ENCODE measurements around the gene TRIM66.

Gene TRIM66

GRCh38 chr11:8654503-8654902 is 28.0 kb downstream of the TRIM66 start:
- DNase-seq, result no peak

DNA sequence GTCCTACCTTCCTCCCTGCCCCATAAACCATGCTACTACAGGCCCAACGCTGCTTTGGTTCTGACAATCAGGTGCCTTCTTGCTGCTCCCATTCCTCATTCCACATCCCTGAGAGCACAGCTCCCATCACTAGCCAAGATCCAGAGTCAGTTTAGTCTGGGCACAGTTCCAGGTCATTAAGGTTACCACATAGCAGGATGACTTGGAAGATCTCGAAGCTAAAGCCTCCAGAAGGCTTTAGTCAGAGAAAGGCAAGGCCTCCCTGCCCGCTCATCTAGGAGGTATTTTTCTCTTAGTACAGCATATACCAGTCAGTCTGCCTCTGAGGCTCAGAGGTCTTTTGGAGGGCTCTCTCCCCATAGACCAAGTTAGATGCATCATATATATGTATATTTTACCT is 30.3 kb downstream of the TRIM66 start:
- no peak for DNase-seq

DNA sequence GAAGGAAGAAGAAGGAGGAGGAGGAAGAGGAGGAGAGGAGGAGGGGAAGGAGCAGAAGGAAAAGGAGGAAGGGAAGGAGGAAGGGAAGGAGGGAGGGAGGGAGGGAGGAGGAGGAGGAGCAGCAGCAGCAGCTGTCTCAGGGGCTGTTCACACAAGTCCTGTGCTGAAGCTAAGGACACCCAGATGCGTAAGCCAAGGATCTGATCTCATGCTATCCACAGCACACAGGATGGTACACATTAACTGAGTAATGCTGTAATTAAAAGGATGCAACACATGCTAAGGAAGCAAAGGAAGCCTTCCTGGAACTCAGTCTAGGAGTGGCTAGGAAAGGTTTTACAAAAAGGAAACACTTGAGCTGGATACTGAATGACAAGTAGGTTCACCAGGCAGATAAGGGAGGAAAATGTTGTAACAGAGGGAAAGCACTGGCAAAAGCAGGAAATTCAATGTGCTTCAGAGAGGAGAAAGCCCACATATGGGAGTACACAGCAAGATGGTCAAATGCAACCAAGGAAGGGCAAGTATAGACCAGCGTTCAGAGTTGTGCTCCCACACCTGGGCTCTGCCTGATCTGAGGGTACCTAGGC is 32.0 kb downstream of the TRIM66 start:
- no peak for DNase-seq

DNA sequence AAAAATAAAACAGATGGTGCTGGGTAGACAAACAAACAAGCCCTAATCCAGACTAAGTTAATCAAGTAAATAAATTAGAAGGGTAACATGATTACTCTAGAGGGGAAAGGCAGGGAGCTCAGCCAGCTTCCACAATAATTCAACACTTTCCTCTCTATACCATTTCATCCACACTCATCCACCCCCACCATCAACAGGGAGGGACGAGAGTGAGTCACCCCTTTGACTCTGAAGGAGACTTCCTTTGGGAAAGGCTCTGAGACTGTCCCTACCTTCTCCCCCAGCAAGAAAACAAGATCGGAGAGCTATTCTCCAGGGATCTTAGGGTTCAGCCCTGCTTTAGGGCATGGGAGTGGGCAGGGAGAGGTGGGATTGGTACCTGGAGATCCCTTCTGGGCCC is 33.1 kb downstream of the TRIM66 start:
- no peak for DNase-seq

DNA sequence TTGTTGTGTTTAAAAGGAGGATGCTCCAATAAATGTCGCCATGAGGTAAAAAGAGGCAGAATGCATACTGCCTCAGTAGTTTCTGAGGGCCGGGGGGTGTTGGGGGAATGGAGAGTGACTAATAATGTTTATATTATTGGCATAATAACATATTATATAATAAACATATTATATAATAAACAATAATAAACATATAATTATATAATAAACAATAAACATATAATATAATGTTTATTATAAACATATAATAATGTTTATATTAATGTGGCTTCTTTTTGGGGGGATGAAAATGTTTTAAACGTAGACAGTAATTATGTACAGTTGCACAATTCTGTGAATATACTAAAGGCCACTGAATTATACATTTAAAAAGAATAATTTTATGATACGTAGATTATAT is 35.6 kb downstream of the TRIM66 start:
- DNase-seq, result no peak

GRCh38 chr11:8642196-8642841 is 40.1 kb downstream of the TRIM66 start:
- DNase-seq, result no peak

- no peak for DNase-seq
Observed at GRCh38 chr11:8641332-8641731, 41.1 kb downstream of the TRIM66 start.

GRCh38 chr11:8640267-8640906 is 42.1 kb downstream of the TRIM66 start:
- no peak for DNase-seq

GRCh38 chr11:8639655-8640054 is 42.8 kb downstream of the TRIM66 start:
- no peak for DNase-seq

- no peak for DNase-seq
Observed at GRCh38 chr11:8638300-8638699, 44.2 kb downstream of the TRIM66 start.

DNA sequence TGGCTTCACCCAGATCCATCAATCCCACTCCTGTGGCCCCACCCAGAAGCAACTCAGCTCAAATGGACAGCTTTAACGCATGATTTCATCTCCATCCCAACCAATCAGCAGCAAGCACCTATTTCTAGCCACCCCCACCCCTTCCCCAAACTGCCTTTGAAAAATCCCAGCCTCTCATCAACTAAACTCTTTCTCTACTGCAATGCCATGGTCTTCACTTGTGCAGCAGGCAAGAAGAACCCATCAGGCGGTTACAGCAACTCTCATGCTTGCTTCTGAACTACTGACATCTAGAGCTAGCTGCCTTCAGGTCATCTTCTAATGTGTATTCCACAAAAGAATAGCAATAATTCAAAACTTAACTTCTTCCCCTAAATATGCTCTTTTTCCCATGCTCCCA is 46.3 kb downstream of the TRIM66 start:
- DNase-seq, result no peak

GRCh38 chr11:8634498-8634897 is 48.0 kb downstream of the TRIM66 start:
- no peak for DNase-seq

DNA sequence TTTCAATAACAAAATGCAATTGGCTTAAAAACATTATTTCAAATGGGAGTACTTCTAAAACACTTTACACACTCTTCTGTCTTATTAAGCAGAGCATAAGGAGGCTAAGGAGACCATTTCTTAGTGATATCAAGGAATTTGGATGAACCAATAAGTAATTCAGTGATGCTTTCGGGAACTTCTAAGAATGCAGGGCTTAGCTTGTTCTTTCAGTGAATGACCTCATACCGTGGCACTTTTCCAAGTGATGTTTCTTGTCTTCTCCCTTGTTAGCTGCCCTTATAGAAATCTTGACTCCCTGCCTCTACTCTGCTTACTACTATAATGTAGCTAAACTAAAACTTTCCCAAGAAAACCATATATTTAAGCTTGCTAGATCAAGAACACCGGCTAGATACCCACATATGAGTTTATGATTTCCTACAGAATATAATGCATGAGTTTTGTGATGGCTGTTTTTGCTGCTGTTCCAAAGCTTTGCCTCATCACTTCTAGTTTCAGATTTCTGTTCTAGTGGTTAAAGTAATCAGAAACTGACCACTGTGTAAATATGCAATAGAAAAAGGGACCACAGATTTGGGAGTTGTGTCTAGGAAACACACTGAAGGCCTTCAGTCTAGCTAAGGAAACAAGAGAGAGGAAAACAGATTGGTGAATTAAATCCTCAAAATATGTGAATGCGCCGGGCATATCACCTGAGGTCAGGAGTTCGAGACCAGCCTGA is 50.9 kb downstream of the TRIM66 start:
- no peak for DNase-seq

DNA sequence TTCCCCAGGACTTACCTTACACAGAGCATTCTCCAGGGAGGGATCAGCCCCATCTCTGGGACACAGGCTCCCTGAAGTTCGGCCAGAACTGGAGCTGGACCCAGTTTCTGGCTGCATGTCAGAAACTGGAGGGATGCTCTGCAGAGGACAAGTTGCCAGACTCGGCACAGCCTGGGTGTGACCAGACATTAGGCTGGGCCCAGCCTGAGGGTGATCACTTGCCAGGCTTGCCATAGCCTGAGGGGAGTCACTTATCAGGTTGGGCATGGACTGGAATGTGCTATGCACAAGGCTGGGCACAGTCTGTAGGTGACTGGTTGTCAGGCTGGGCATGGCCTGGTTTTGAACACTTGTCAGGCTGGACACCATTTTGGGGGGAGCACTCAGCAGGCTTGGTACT is 57.8 kb downstream of the TRIM66 start:
- DNase-seq, result no peak

DNA sequence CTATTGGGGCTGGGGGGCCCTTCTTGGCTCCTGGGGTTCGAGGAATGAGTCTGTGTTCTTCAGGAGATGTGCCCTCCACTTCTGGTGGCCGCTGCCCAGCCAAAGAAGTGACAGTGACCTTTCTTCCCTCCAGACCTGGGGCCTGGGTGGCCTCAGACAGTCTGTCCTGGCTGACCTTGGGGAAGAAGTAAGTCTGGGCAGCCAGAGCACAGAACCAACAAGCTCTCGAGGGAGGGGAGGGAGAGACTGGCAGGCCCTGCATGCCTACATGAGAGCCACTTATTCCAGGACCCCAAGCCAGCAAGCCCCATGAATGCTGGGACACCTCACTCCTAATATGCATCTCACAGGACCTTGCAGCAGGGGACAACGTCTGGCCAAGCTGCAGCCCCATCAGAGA is 61.3 kb downstream of the TRIM66 start:
- DNase-seq, result no peak

DNA sequence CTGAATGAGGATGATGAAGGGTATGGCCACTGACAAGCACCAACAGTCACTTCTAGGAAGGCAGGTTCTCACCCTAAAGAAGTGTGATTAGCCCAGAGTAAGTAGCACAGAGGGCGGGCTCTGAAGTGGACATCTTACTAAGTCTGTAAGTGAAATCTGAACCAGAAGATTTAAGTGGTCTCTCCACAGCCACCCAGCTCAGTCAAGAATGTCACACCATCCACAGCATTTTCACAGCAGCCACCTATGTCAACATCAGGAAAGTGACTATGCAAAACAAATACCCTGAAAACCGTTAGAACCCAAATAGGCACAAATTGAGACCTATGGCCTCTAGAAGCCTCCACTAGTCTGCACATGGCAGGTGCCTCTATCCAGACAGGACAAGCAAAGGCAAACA is 65.4 kb downstream of the TRIM66 start:
- DNase-seq, result no peak

DNA sequence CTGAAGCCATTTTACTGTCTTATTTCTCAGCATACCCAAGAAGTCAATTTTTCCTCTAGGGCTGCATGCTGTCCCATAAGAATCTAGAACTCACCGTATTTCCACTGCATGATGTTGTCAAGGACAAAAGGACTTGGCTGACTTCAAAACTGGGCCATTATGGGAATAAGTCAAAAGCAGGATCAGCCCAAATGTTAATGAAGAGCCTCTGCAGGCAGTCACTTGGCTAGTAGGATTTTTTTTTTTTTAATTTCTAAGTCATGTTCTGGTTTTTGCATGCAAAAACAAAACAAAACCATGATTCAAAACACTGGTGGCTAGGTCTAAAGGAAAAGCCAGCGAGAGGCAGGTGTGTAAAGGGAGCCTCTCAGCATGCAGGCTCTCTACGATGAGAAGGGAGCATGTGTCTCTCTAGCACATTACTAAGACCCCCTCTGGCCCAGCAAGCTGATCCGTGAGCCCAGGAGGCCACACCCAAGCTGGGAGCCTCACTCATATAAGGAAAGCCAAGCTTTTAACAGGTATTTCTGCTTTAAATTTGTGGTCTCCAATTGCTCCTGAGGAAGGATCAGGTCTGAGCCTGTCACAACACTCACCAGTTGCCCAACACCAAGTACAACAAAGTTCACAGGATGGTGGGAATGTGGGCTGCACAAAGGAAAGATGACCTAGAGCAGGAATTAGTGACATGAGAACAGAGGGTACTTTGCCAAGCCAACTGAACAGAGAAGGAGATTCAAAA is 67.0 kb downstream of the TRIM66 start:
- no peak for DNase-seq

- DNase-seq, result no peak
Observed at GRCh38 chr11:8614497-8614896, 68.0 kb downstream of the TRIM66 start.

- DNase-seq, result no peak
Observed at GRCh38 chr11:8613036-8613435, 69.4 kb downstream of the TRIM66 start.

DNA sequence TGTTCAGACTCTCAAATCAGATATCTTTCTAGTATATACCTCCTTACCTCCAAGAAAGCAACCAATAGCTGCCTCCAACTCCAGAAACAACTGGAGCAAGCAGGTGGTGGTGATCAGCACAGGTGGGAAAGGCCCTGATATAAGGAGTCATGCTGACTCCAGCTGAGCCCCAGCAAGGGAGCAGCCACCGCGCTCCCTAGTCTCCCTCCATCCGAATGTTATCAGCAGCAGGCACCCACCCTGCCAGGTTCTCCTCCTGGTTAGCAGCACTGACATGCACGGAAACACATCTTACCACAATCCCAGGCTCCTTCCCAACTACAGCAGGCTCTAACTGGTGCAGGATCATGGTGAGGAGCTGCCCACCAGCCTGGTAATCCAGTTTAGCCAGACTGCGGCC is 69.9 kb downstream of the TRIM66 start:
- no peak for DNase-seq

DNA sequence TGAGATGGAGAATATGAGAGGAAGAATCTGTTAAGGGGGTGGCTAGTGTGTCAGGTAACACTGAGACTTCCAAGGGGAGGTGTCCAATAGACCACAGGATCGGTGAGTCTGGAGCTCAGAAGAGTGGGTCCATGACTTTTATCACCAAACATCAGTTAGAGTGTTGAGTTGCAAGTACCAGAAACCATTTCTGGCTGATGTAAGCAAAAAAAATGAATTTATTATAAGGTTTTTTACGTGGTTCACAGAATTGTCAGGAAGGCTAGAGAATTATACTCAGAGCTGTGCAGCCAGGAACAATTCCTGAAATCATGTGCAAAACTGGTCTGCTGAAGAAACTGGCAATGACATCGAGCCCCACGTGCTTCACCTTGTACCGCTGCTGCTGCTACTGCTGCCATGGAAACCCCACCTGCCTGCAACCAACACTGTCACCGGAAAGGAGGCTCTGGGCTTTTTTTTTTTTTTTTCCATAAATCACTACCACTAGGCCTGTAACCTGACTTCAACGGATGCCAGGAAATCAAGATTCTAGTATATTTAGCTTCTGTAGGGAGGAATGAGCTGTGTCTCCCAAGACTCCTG is 71.8 kb downstream of the TRIM66 start:
- DNase-seq, result peak in 1 of 2 donors; percentile 7

DNA sequence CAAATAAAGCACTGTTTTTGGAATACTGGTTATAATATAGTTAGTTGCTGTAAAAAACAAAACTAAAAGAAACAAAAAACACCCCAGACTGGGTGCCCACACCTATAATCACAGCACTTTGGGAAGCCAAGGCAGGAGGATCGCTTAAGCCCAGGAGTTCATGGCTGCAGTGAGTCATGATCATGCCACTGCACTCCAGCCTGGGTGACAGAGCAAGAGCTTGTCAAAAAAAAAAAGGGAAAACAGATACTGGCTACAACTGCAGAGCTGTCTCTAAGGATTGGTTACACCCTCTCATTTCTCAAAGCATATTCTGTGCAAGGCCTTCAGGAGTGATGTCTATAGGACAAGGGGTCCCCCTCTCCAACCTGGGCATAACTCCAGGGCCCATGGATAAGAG is 73.8 kb downstream of the TRIM66 start:
- no peak for DNase-seq

Data from hippocampal formation (tissue), 2 donors.